B cell (primary cell): ENCODE results near the gene WDR36. TPM values are rescaled to one million over a fixed set of nuclear protein-coding genes. Genes with fewer than 3 reads are reported as not detected.

Experiments used
- ATAC-seq: fragments of 200-7000 bp; cut with Tn5 transposase; one replicate; pipeline ENCODE4 v1.10.0; 2021; ENCODE audit warnings: low read depth, mild to moderate bottlenecking, moderate number of reproducible peaks, moderate library complexity
- CTCF ChIA-PET: fragments of 350-600 bp; sonication (Branson Sonifier 250); formaldehyde crosslinking; loops from one replicate; lab custom pipeline; 2021; ENCODE audit warnings: antibody characterized with exemption, inconsistent platforms; lab: Charles Lee
- POLR2A ChIA-PET: fragments of 350-600 bp; sonication (Branson Sonifier 250); formaldehyde crosslinking; loops from one replicate; lab custom pipeline; 2021; ENCODE audit warnings: antibody characterized with exemption; lab: Charles Lee
- DNase-seq: peaks from one replicate; pipeline ENCODE4 v3.0.0; 2013
- H2AFZ ChIP-seq: 2 replicates; pipeline ENCODE4 v1.6.1; 2012; ENCODE audit warnings: mild to moderate bottlenecking, low read depth, low read length; ENCODE audit not compliant: insufficient read depth, poor library complexity, severe bottlenecking
- H3K27ac ChIP-seq, 2 donors: 1 replicate in 1 of 2; 2 replicates in 1 of 2; pipeline ENCODE4 v1.5.1; 2012 to 2013; ENCODE audit warnings: low read length in 2 of 2, mild to moderate bottlenecking in 2 of 2, moderate library complexity in 1 of 2
- H3K27me3 ChIP-seq, 4 experiments: fragments of 200-600 bp in 1 of 4; sonication (generic) in 1 of 4; replicated peaks in 1 of 4; 1 replicate in 2 of 4; 2 replicates in 2 of 4; pipeline versions ENCODE4 v1.6.1 to v1.7.0; 2013 to 2016; ENCODE audit warnings: low read length in 3 of 4, mild to moderate bottlenecking in 2 of 4, mixed read lengths in 1 of 4, moderate library complexity in 1 of 4; ENCODE audit not compliant: insufficient read depth in 4 of 4, control insufficient read depth in 3 of 4; ENCODE audit errors: control extremely low read depth in 1 of 4
- H3K36me3 ChIP-seq, 2 experiments: replicated peaks in 1 of 2; 1 replicate in 1 of 2; 2 replicates in 1 of 2; pipeline versions ENCODE4 v1.6.1 to v1.7.1; 2013; ENCODE audit warnings: low read length in 1 of 2; ENCODE audit not compliant: insufficient read depth in 2 of 2, control insufficient read depth in 1 of 2; ENCODE audit errors: control extremely low read depth in 1 of 2, extremely low read depth in 1 of 2
- H3K4me1 ChIP-seq, 2 donors: fragments of 200-600 bp in 1 of 2; sonication (generic) in 1 of 2; 1 replicate in 1 of 2; 2 replicates in 1 of 2; pipeline versions ENCODE4 v1.5.1 to v1.6.1; 2013 to 2017; ENCODE audit warnings: low read length in 2 of 2; ENCODE audit not compliant: control insufficient read depth in 2 of 2, insufficient read depth in 2 of 2
- H3K4me2 ChIP-seq: replicated peaks from 2 replicates; pipeline ENCODE3; 2012; ENCODE audit warnings: mild to moderate bottlenecking, low read depth, low read length; ENCODE audit not compliant: poor library complexity, severe bottlenecking
- H3K4me3 ChIP-seq, 5 experiments: fragments of 200-600 bp in 1 of 5; sonication (generic) in 1 of 5; 1 replicate in 3 of 5; 2 replicates in 2 of 5; pipeline versions ENCODE4 v1.5.1 to v1.7.0; 2011 to 2016; ENCODE audit warnings: low read length in 4 of 5, mild to moderate bottlenecking in 4 of 5, low read depth in 2 of 5, control low read depth in 1 of 5, moderate library complexity in 1 of 5; ENCODE audit not compliant: insufficient read depth in 1 of 5; ENCODE audit errors: control extremely low read depth in 1 of 5, extremely low read depth in 1 of 5
- H3K79me2 ChIP-seq: fragments of 200-600 bp; sonication (generic); one replicate; pipeline ENCODE4 v1.6.0; 2016; ENCODE audit warnings: low read length; ENCODE audit not compliant: control insufficient read depth, insufficient read depth
- H3K9ac ChIP-seq: fragments of 200-600 bp; sonication (generic); 2 replicates; pipeline ENCODE4 v1.6.1; 2017; ENCODE audit warnings: mild to moderate bottlenecking, low read length, moderate library complexity
- H3K9me3 ChIP-seq, 3 donors: one replicate each; pipeline versions ENCODE4 v1.6.1 to v1.7.1; 2013; ENCODE audit warnings: low read length in 2 of 3; ENCODE audit not compliant: control insufficient read depth in 2 of 3, insufficient read depth in 1 of 3; ENCODE audit errors: control extremely low read depth in 1 of 3
- H4K20me1 ChIP-seq: 2 replicates; pipeline ENCODE4 v1.6.0; 2012; ENCODE audit warnings: mild to moderate bottlenecking, low read length; ENCODE audit not compliant: insufficient read depth, control insufficient read depth, poor library complexity, severe bottlenecking
- H3K27ac Mint-ChIP-seq: one replicate; pipeline ENCODE4 v1.8.0; 2021; ENCODE audit warnings: mixed read lengths
- H3K27me3 Mint-ChIP-seq: one replicate; pipeline ENCODE4 v1.8.0; 2021; ENCODE audit warnings: mixed read lengths
- H3K4me1 Mint-ChIP-seq: one replicate; pipeline ENCODE4 v1.8.0; 2021; ENCODE audit warnings: mixed read lengths
- H3K4me3 Mint-ChIP-seq: one replicate; pipeline ENCODE4 v1.8.0; 2021; ENCODE audit warnings: mixed read lengths
- H3K9me3 Mint-ChIP-seq: one replicate; pipeline ENCODE4 v1.8.0; 2022; ENCODE audit warnings: mixed read lengths; ENCODE audit not compliant: insufficient read depth
- EZH2 ChIP-seq: IDR thresholded peaks from 2 replicates; pipeline ENCODE4 v1.6.1; 2012; ENCODE audit warnings: borderline replicate concordance, low read depth, mild to moderate bottlenecking, moderate library complexity, low read length; ENCODE audit not compliant: insufficient read depth, poor library complexity, severe bottlenecking
- WGBS: methylation state at CpG from one replicate; pipeline ENCODE4 v1.1.5; 2013; ENCODE audit warnings: missing lambda C conversion rate; ENCODE audit not compliant: insufficient coverage; 5-methylcytosine and 5-hydroxymethylcytosine counted together
- intact Hi-C: fragments of 100-400 bp; cut with micrococcal nuclease; formaldehyde crosslinking; loops from one replicate; pipeline ENCODE4 v1.10.0; 2022
- polyA plus RNA-seq: library from polyadenylated mRNA; depleted of rRNA; stranded (reverse); fragments of >200 nt; gene quantifications from 2 replicates; pipeline ENCODE4 v1.2.3, GENCODE V29; 2012
- total RNA-seq, 2 donors: library from RNA; stranded (reverse); fragments of 120-200 nt in 1 of 2; gene quantifications; 1 replicate in 1 of 2; 2 replicates in 1 of 2; pipeline versions ENCODE4 v1.2.3 to v1.2.4, GENCODE V29; 2013 to 2022
- TF ChIP-seq, protein P1 (sequence below): fragments of 200-600 bp; IDR thresholded peaks from one replicate; pipeline ENCODE4 v1.8.0; 2022; ENCODE audit warnings: antibody characterized with exemption, mild to moderate bottlenecking

Gene WDR36
- total and polyA plus RNA-seq, 2 donors (not counting 1 experiment from before 2014, with no cell fraction given), result 6.0 to 35.2 TPM

DNA sequence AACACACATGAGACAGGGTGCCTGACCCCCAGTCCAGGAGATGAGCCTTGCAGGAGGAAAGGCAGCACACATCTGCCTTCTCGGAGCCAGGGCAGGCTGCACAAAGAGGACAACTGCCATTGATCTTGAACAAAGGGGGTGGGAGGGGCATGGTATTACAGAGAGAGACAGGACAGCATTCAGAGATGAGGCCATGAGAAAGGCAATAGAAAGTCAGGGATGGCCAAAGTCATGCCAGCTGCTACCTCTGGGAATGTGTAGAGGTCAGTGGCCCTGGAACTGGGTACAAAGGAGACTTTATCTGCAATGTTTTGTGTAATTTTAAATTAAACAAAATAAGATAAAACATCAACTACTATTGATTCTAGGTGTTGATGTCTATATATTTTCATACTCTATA is 43.2 kb downstream of the WDR36 start:
- Histone ChIP-seq H3K79me2 (no peaks in the 10 kb centered on the region), H3K27ac (no peak overlapping the region), H3K4me2 (no peak overlapping the region), H3K9me3 (no peaks in the 10 kb centered on the region), H3K4me1 (no peaks in the 10 kb centered on the region), H3K4me3 (no peak overlapping the region), H3K27me3 (no peaks in the 10 kb centered on the region), H3K36me3 (no peaks in the 10 kb centered on the region), H4K20me1 (no peaks in the 10 kb centered on the region), H3K9ac (no peak overlapping the region), H2AFZ (no peak overlapping the region)
- DNase-seq, result no peak
- Mint-ChIP-seq H3K27me3 (peaks cover 2% of the 10 kb centered on the region), H3K9me3 (no peaks in the 10 kb centered on the region), H3K27ac (no peak overlapping the region), H3K4me3 (no peak overlapping the region), H3K4me1 (no peaks in the 10 kb centered on the region)
- CTCF ChIA-PET, result no interaction called here
- 100% methylated on average over 1 of the region's 1 CpG for WGBS
- POLR2A ChIA-PET, result no interaction called here
- intact Hi-C loops, result no loop called here
- ATAC-seq, result no peak
- no peak for TF ChIP-seq EZH2
- TF ChIP-seq, protein P1, sequence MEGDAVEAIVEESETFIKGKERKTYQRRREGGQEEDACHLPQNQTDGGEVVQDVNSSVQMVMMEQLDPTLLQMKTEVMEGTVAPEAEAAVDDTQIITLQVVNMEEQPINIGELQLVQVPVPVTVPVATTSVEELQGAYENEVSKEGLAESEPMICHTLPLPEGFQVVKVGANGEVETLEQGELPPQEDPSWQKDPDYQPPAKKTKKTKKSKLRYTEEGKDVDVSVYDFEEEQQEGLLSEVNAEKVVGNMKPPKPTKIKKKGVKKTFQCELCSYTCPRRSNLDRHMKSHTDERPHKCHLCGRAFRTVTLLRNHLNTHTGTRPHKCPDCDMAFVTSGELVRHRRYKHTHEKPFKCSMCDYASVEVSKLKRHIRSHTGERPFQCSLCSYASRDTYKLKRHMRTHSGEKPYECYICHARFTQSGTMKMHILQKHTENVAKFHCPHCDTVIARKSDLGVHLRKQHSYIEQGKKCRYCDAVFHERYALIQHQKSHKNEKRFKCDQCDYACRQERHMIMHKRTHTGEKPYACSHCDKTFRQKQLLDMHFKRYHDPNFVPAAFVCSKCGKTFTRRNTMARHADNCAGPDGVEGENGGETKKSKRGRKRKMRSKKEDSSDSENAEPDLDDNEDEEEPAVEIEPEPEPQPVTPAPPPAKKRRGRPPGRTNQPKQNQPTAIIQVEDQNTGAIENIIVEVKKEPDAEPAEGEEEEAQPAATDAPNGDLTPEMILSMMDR, result no peak

DNA sequence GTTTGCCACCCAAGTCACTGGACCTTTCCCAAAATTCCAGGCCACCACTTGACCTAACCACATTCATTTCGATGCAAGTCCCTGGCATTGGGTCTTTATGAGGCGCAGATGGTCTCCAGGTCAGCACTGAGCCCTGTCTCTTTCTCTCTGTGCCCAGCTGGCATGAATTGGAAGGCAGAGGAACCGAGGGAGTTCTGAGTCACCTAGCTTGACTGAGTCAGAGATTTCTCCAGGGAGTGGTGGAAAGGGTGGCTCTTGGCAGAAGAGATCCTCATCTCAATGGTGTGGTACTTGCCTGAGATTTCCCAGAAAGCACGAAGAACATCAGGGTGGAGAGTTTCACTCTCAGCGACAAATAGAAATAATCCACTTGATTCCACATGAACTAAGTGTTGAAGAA is 43.8 kb downstream of the WDR36 start:
- Histone ChIP-seq H3K36me3 (no peaks in the 10 kb centered on the region), H3K27me3 (no peaks in the 10 kb centered on the region), H3K4me3 (no peak overlapping the region), H3K4me2 (no peak overlapping the region), H3K79me2 (no peaks in the 10 kb centered on the region), H3K27ac (no peak overlapping the region), H3K4me1 (no peaks in the 10 kb centered on the region), H3K9ac (no peak overlapping the region), H3K9me3 (no peaks in the 10 kb centered on the region), H4K20me1 (no peaks in the 10 kb centered on the region), H2AFZ (no peak overlapping the region)
- intact Hi-C loops, result no loop called here
- ATAC-seq, result no peak
- Mint-ChIP-seq H3K27me3 (peaks cover 2% of the 10 kb centered on the region), H3K4me3 (no peak overlapping the region), H3K27ac (no peak overlapping the region), H3K4me1 (no peaks in the 10 kb centered on the region), H3K9me3 (no peaks in the 10 kb centered on the region)
- no peak for DNase-seq
- CTCF ChIA-PET, result no interaction called here
- no peak for TF ChIP-seq EZH2
- WGBS, result 93% methylated on average over 5 of the region's 5 CpGs
- POLR2A ChIA-PET, result no interaction called here
